Neural cell (in vitro differentiated cells): ENCODE measurements around the gene SAP30BP. TPM values are rescaled to one million over a fixed set of nuclear protein-coding genes. Genes with fewer than 3 reads are reported as not detected.

Experiments
- H2AFZ ChIP-seq: fragments of 200-600, 300-800 bp; sonication (generic), shearing (Covaris generic); 2 replicates; pipeline ENCODE4 v1.6.0; 2014; ENCODE audit warnings: low read depth, mild to moderate bottlenecking, antibody characterized with exemption, low read length, moderate library complexity
- H3F3A ChIP-seq: fragments of 200-600 bp; shearing (Covaris generic); 2 replicates; pipeline ENCODE4 v1.6.1; 2016; ENCODE audit warnings: mild to moderate bottlenecking, moderate library complexity, mixed read lengths, antibody characterized with exemption, low read length; ENCODE audit not compliant: insufficient read depth, poor library complexity, severe bottlenecking
- H3K27ac ChIP-seq: fragments of 200-600, 300-800 bp; sonication (generic), shearing (Covaris generic); 2 replicates; pipeline ENCODE4 v1.5.1; 2014; ENCODE audit warnings: mild to moderate bottlenecking, low read length, moderate library complexity
- H3K27me3 ChIP-seq: fragments of 300-800, 200-600 bp; sonication (generic), shearing (Covaris generic); 2 replicates; pipeline ENCODE4 v1.6.0; 2014; ENCODE audit warnings: mild to moderate bottlenecking, low read depth, low read length, moderate library complexity; ENCODE audit not compliant: insufficient read depth
- H3K36me3 ChIP-seq: fragments of 300-800, 200-600 bp; sonication (generic), shearing (Covaris generic); 2 replicates; pipeline ENCODE4 v1.5.1; 2014; ENCODE audit warnings: mild to moderate bottlenecking, antibody characterized with exemption, low read length, moderate library complexity; ENCODE audit not compliant: insufficient read depth
- H3K4me2 ChIP-seq: fragments of 300-800, 200-600 bp; sonication (generic), shearing (Covaris generic); 2 replicates; pipeline ENCODE4 v1.6.0; 2014; ENCODE audit warnings: mild to moderate bottlenecking, low read length
- H3K4me3 ChIP-seq: fragments of 300-800, 200-600 bp; sonication (generic), shearing (Covaris generic); 2 replicates; pipeline ENCODE4 v1.5.1; 2014; ENCODE audit warnings: mild to moderate bottlenecking, low read length, moderate library complexity
- H3K79me2 ChIP-seq: fragments of 200-600 bp; shearing (Covaris generic); replicated peaks from 2 replicates; pipeline ENCODE4 v1.6.0; 2014; ENCODE audit warnings: mild to moderate bottlenecking, low read length, moderate library complexity; ENCODE audit not compliant: insufficient read depth
- H3K9ac ChIP-seq: fragments of 300-800, 200-600 bp; sonication (generic), shearing (Covaris generic); 2 replicates; pipeline ENCODE4 v1.6.1; 2016; ENCODE audit warnings: mild to moderate bottlenecking, low read length, mixed read lengths
- H3K9me2 ChIP-seq: fragments of 200-600 bp; shearing (Covaris generic); 2 replicates; pipeline ENCODE4 v1.6.1; 2016; ENCODE audit warnings: mild to moderate bottlenecking, low read length, mixed read lengths; ENCODE audit not compliant: insufficient read depth
- H3K9me3 ChIP-seq: fragments of 200-600, 300-800 bp; sonication (generic), shearing (Covaris generic); 2 replicates; pipeline ENCODE4 v1.6.1; 2016; ENCODE audit warnings: mild to moderate bottlenecking, mixed run types, low read length, moderate library complexity, mixed read lengths
- H4K20me1 ChIP-seq: fragments of 200-600 bp; shearing (Covaris generic); 2 replicates; pipeline ENCODE4 v1.6.1; 2016; ENCODE audit warnings: mild to moderate bottlenecking, mixed run types; ENCODE audit not compliant: insufficient read depth
- EP300 ChIP-seq: fragments of 450-650 bp; conservative IDR thresholded peaks from 2 replicates; pipeline ENCODE4 v1.6.1; 2014; ENCODE audit warnings: antibody characterized with exemption, mild to moderate bottlenecking, moderate library complexity; ENCODE audit not compliant: poor library complexity, severe bottlenecking
- POLR2AphosphoS5 ChIP-seq: IDR thresholded peaks from 2 replicates; pipeline ENCODE4 v1.6.1; 2012
- polyA plus RNA-seq: library from polyadenylated mRNA; depleted of rRNA; stranded (reverse); fragments of >200 nt; gene quantifications from 2 replicates; pipeline ENCODE4 v1.2.3, GENCODE V29; 2014
- TF ChIP-seq, protein P1 (sequence below): fragments of 450-650 bp; IDR thresholded peaks from 2 replicates; pipeline ENCODE4 v1.5.1; 2014; ENCODE audit warnings: antibody characterized with exemption, mild to moderate bottlenecking, moderate library complexity; ENCODE audit not compliant: poor library complexity, severe bottlenecking
- TF ChIP-seq, protein P2 (sequence below): IDR thresholded peaks from 2 replicates; pipeline ENCODE4 v1.6.1; 2012; ENCODE audit warnings: borderline replicate concordance

The SAP30BP gene
- polyA plus RNA-seq, 1 donor from 2014 or later = 156 TPM

DNA sequence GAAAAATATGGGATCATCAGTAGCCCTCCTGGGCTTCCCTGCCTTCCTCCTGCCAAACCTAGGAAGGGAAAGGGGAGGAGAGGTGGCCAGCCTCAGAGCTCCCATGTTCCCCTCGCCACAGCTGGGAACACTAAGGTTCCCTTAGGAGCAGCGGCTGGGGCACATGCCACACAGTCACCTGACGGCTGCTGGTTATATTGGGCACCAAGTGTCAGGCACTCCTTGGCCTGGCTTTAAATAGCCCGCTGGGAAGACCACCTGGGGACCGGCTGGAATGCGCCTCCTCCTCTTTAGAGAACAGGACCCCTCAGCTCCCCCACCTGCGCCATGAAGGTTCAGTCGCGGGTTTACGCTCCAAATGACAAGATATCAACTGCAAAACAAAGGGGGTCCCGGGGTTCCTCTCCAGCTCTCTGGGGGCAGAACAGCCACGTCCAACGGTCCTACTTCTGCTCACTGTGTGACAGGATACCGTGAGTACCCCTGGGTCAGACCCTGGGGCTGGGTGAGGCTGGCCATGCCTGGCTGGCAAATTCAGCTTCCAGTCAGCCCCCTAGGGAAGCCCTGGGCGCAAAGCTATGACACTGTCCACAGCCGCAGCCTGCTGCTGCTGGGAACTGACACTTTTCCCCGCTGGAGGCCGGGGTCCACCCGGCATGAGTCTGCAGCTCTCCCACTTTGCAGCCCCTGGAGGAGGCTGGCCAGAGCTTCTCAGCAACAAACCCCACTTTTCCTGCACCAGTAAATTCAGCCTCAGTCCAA lies 30.6 kb upstream of the SAP30BP start:
- Histone ChIP-seq H3K9ac (no peak overlapping the region), H4K20me1 (no peaks in the 10 kb centered on the region), H3K4me2 (no peak overlapping the region), H3K27ac (no peak overlapping the region), H3K36me3 (no peaks in the 10 kb centered on the region), H3K4me3 (no peak overlapping the region), H3K9me2 (no peaks in the 10 kb centered on the region), H3K79me2 (no peaks in the 10 kb centered on the region), H3K27me3 (no peaks in the 10 kb centered on the region), H3K9me3 (no peaks in the 10 kb centered on the region), H3F3A (no peaks in the 10 kb centered on the region), H2AFZ (no peak overlapping the region)
- TF ChIP-seq, protein P1, sequence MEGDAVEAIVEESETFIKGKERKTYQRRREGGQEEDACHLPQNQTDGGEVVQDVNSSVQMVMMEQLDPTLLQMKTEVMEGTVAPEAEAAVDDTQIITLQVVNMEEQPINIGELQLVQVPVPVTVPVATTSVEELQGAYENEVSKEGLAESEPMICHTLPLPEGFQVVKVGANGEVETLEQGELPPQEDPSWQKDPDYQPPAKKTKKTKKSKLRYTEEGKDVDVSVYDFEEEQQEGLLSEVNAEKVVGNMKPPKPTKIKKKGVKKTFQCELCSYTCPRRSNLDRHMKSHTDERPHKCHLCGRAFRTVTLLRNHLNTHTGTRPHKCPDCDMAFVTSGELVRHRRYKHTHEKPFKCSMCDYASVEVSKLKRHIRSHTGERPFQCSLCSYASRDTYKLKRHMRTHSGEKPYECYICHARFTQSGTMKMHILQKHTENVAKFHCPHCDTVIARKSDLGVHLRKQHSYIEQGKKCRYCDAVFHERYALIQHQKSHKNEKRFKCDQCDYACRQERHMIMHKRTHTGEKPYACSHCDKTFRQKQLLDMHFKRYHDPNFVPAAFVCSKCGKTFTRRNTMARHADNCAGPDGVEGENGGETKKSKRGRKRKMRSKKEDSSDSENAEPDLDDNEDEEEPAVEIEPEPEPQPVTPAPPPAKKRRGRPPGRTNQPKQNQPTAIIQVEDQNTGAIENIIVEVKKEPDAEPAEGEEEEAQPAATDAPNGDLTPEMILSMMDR = no peak
- no peak for TF ChIP-seq EP300
- TF ChIP-seq, protein P2, sequence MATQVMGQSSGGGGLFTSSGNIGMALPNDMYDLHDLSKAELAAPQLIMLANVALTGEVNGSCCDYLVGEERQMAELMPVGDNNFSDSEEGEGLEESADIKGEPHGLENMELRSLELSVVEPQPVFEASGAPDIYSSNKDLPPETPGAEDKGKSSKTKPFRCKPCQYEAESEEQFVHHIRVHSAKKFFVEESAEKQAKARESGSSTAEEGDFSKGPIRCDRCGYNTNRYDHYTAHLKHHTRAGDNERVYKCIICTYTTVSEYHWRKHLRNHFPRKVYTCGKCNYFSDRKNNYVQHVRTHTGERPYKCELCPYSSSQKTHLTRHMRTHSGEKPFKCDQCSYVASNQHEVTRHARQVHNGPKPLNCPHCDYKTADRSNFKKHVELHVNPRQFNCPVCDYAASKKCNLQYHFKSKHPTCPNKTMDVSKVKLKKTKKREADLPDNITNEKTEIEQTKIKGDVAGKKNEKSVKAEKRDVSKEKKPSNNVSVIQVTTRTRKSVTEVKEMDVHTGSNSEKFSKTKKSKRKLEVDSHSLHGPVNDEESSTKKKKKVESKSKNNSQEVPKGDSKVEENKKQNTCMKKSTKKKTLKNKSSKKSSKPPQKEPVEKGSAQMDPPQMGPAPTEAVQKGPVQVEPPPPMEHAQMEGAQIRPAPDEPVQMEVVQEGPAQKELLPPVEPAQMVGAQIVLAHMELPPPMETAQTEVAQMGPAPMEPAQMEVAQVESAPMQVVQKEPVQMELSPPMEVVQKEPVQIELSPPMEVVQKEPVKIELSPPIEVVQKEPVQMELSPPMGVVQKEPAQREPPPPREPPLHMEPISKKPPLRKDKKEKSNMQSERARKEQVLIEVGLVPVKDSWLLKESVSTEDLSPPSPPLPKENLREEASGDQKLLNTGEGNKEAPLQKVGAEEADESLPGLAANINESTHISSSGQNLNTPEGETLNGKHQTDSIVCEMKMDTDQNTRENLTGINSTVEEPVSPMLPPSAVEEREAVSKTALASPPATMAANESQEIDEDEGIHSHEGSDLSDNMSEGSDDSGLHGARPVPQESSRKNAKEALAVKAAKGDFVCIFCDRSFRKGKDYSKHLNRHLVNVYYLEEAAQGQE = no peak

DNA sequence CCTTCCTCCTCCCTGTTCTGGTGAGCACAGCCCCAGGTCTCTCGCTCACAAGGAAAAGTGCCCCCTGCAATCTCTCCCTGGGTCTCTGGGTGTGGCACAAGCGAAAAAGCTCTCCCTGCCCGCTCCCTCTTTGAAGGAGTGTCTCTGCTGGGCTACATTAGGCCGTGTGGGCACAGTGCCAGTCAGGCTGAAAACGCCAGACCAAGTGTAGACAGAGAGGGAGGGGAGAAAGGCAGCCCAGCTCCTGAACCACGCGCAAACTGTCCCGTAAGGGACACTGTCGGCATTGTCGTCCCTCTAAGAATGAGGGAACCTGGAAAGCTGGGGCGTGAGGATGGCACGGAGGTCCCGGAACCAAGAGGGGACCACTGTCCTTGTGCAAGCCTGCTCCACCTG lies 30.0 kb upstream of the SAP30BP start:
- Histone ChIP-seq H3K4me2 (no peak overlapping the region), H2AFZ (no peak overlapping the region), H3K27me3 (no peaks in the 10 kb centered on the region), H3F3A (no peaks in the 10 kb centered on the region), H3K36me3 (no peaks in the 10 kb centered on the region), H3K9me2 (no peaks in the 10 kb centered on the region), H3K9ac (no peak overlapping the region), H4K20me1 (no peaks in the 10 kb centered on the region), H3K9me3 (no peaks in the 10 kb centered on the region), H3K4me3 (no peak overlapping the region), H3K79me2 (no peaks in the 10 kb centered on the region), H3K27ac (no peak overlapping the region)
- TF ChIP-seq, protein P2 = no peak
- TF ChIP-seq POLR2AphosphoS5 = no peak
